ENCODE results near the gene MVB12A. TPM values are rescaled to one million over a fixed set of nuclear protein-coding genes. Genes with fewer than 3 reads are reported as not detected.

The MVB12A gene
- total RNA-seq, 2 donors from 2014 or later = 25.3 to 103 TPM

- ATAC-seq (ENCODE audit: insufficient number of reproducible peaks, low FRiP score, low read depth) (no peak), DNase-seq (ENCODE audit: low spot score) (no peak)
- TF ChIP-seq CTCF (IDR thresholded peaks at IDR 0.05) = no peak
- Histone ChIP-seq H3K27me3 (replicated peaks; ENCODE audit: insufficient read depth) (no peaks in the 10 kb centered on the region), H3K9me3 (no peaks in the 10 kb centered on the region), H3K36me3 (no peaks in the 10 kb centered on the region), H3K4me1 (ENCODE audit: control insufficient read depth in 1 of 2, low read depth in 2 of 2) (no peaks in the 10 kb centered on the region), H3K27ac (no peak overlapping the region), H3K4me3 (no peak overlapping the region)
Measured at GRCh38 chr19:17431417-17431816, 11.6 kb downstream of the MVB12A start.

- H3K9me3 ChIP-seq = no peaks in the 10 kb centered on the region
- TF ChIP-seq CTCF (IDR thresholded peaks at IDR 0.05) = no peak
- H3K4me3 ChIP-seq = no peak overlapping the region
- no peaks in the 10 kb centered on the region for H3K36me3 ChIP-seq
- H3K27ac ChIP-seq = no peak overlapping the region
- no peaks in the 10 kb centered on the region for H3K27me3 ChIP-seq (replicated peaks; ENCODE audit: insufficient read depth)
- DNase-seq (ENCODE audit: low spot score) = no peak
- no peaks in the 10 kb centered on the region for H3K4me1 ChIP-seq (ENCODE audit: control insufficient read depth in 1 of 2, low read depth in 2 of 2)
- ATAC-seq (ENCODE audit: insufficient number of reproducible peaks, low FRiP score, low read depth) = no peak
Measured at GRCh38 chr19:17435218-17435617, 15.4 kb downstream of the MVB12A start.

GRCh38 chr19:17436094-17436873, 16.4 kb downstream of the MVB12A start:
- Histone ChIP-seq H3K36me3 (no peaks in the 10 kb centered on the region), H3K27me3 (replicated peaks; ENCODE audit: insufficient read depth) (no peaks in the 10 kb centered on the region), H3K27ac (no peak overlapping the region), H3K4me1 (ENCODE audit: control insufficient read depth in 1 of 2, low read depth in 2 of 2) (no peaks in the 10 kb centered on the region), H3K4me3 (no peak overlapping the region), H3K9me3 (no peaks in the 10 kb centered on the region)
- ATAC-seq (ENCODE audit: insufficient number of reproducible peaks, low FRiP score, low read depth) (no peak), DNase-seq (ENCODE audit: low spot score) (no peak)
- TF ChIP-seq CTCF (IDR thresholded peaks at IDR 0.05) = no peak

- ATAC-seq (ENCODE audit: insufficient number of reproducible peaks, low FRiP score, low read depth) = no peak
- Histone ChIP-seq H3K27ac (no peak overlapping the region), H3K9me3 (no peaks in the 10 kb centered on the region), H3K27me3 (replicated peaks; ENCODE audit: insufficient read depth) (no peaks in the 10 kb centered on the region), H3K4me3 (no peak overlapping the region), H3K4me1 (ENCODE audit: control insufficient read depth in 1 of 2, low read depth in 2 of 2) (no peaks in the 10 kb centered on the region), H3K36me3 (no peaks in the 10 kb centered on the region)
- DNase-seq (ENCODE audit: low spot score) = no peak
- TF ChIP-seq CTCF (IDR thresholded peaks at IDR 0.05) = no peak
Measured at GRCh38 chr19:17436874-17437267, 17.0 kb downstream of the MVB12A start.

GRCh38 chr19:17441241-17442021, 21.6 kb downstream of the MVB12A start:
- Histone ChIP-seq H3K4me1 (ENCODE audit: control insufficient read depth in 1 of 2, low read depth in 2 of 2) (no peaks in the 10 kb centered on the region), H3K36me3 (no peaks in the 10 kb centered on the region), H3K27me3 (replicated peaks; ENCODE audit: insufficient read depth) (no peaks in the 10 kb centered on the region), H3K4me3 (no peak overlapping the region), H3K27ac (no peak overlapping the region), H3K9me3 (no peaks in the 10 kb centered on the region)
- DNase-seq (ENCODE audit: low spot score) (no peak), ATAC-seq (ENCODE audit: insufficient number of reproducible peaks, low FRiP score, low read depth) (no peak)
- peak; percentile 12 for TF ChIP-seq CTCF (IDR thresholded peaks at IDR 0.05)

Measured in thoracic aorta (tissue), 2 donors.